PC-3 (cell line): ENCODE results near the gene KCNIP4. TPM values are rescaled to one million over a fixed set of nuclear protein-coding genes. Genes with fewer than 3 reads are reported as not detected.
"Not testable (repeated sequence)": the region's sequence is repeated elsewhere in the genome, so short reads cannot be mapped to it uniquely, and the experiment has no call there.

ENCODE experiments used
- ATAC-seq: fragments of 200-7000 bp; cut with Tn5 transposase; 2 replicates; pipeline ENCODE4 v1.9.1; 2020; ENCODE audit warnings: mild to moderate bottlenecking, moderate library complexity
- Bru-seq: library from RNA; stranded (reverse); fragments of 400-500 nt; gene quantifications from one replicate; lab custom pipeline; 2021; lab: Mats Ljungman, UMichigan
- BruChase-seq, 2 experiments: library from RNA; stranded (reverse); fragments of 400-500 nt; gene quantifications; one replicate each; lab custom pipeline; 2021; lab: Mats Ljungman, UMichigan
- BruUV-seq: library from RNA; stranded (reverse); fragments of 400-500 nt; replicated peaks from 2 replicates; lab custom pipeline; 2021; lab: Mats Ljungman, UMichigan
- CTCF ChIA-PET: fragments of 300-600 bp; sonication (Branson Sonifier 250); formaldehyde crosslinking; loops from one replicate; lab custom pipeline; 2022; ENCODE audit warnings: antibody characterized with exemption; lab: Charles Lee
- POLR2A ChIA-PET: fragments of 300-600 bp; sonication (Branson Sonifier 250); formaldehyde crosslinking; loops from one replicate; lab custom pipeline; 2022; ENCODE audit warnings: antibody characterized with exemption; ENCODE audit not compliant: unreplicated experiment; lab: Charles Lee
- DNase-seq: peaks from one replicate; pipeline ENCODE4 v3.0.0-alpha.2; 2015
- H2AFZ ChIP-seq: fragments of 300-600 bp; sonication (generic); 2 replicates; pipeline ENCODE4 v1.6.0; 2016; ENCODE audit warnings: antibody characterized with exemption, low read length
- H3F3A ChIP-seq: fragments of 300-600 bp; sonication (generic); one replicate; pipeline ENCODE4 v1.6.0; 2017; ENCODE audit warnings: antibody characterized with exemption, low read length, control low read depth, mild to moderate bottlenecking; ENCODE audit not compliant: unreplicated experiment
- H3K27ac ChIP-seq: fragments of 300-600 bp; sonication (generic); 2 replicates; pipeline ENCODE4 v1.5.1; 2016; ENCODE audit warnings: mild to moderate bottlenecking, low read length
- H3K27me3 ChIP-seq: fragments of 300-600 bp; sonication (generic); 2 replicates; pipeline ENCODE4 v1.6.1; 2016; ENCODE audit warnings: low read length, mixed read lengths
- H3K36me3 ChIP-seq: fragments of 300-600 bp; sonication (generic); 2 replicates; pipeline ENCODE4 v1.6.1; 2016; ENCODE audit warnings: low read depth, mixed run types, low read length, mixed read lengths
- H3K4me1 ChIP-seq: fragments of 300-600 bp; sonication (generic); 2 replicates; pipeline ENCODE4 v1.5.1; 2016; ENCODE audit warnings: low read length; ENCODE audit not compliant: insufficient read depth
- H3K4me2 ChIP-seq: fragments of 300-600 bp; sonication (generic); 2 replicates; pipeline ENCODE4 v1.6.0; 2016; ENCODE audit warnings: low read length
- H3K4me3 ChIP-seq: fragments of 300-600 bp; sonication (generic); 2 replicates; pipeline ENCODE4 v1.5.1; 2016; ENCODE audit warnings: mild to moderate bottlenecking, low read length, mixed read lengths
- H3K79me2 ChIP-seq: fragments of 300-600 bp; sonication (generic); 2 replicates; pipeline ENCODE4 v1.6.1; 2017; ENCODE audit warnings: low read length, mixed read lengths
- H3K9ac ChIP-seq: fragments of 300-600 bp; sonication (generic); 2 replicates; pipeline ENCODE4 v1.6.0; 2016; ENCODE audit warnings: mild to moderate bottlenecking, low read length
- H3K9me2 ChIP-seq: fragments of 300-600 bp; sonication (generic); replicated peaks from 2 replicates; pipeline ENCODE4 v1.6.1; 2016; ENCODE audit warnings: mixed run types, low read length, mixed read lengths
- H3K9me3 ChIP-seq: fragments of 300-600 bp; sonication (generic); 2 replicates; pipeline ENCODE4 v1.6.1; 2016; ENCODE audit warnings: low read length, mixed read lengths
- H4K20me1 ChIP-seq: fragments of 300-600 bp; sonication (generic); 2 replicates; pipeline ENCODE4 v1.6.1; 2016; ENCODE audit warnings: low read length, mixed read lengths
- EZH2 ChIP-seq: fragments of 300-600 bp; sonication (generic); IDR thresholded peaks from one replicate; pipeline ENCODE4 v1.6.1; 2017; ENCODE audit warnings: antibody characterized with exemption, mild to moderate bottlenecking, low read length; ENCODE audit not compliant: unreplicated experiment
- EZH2phosphoT487 ChIP-seq: fragments of 300-600 bp; sonication (generic); IDR thresholded peaks from 2 replicates; pipeline ENCODE4 v1.6.1; 2018; ENCODE audit warnings: mild to moderate bottlenecking, antibody characterized with exemption, low read length, borderline replicate concordance
- intact Hi-C: fragments of 100-400 bp; cut with micrococcal nuclease; formaldehyde crosslinking; loops from 2 replicates; pipeline ENCODE4 v1.9.0; 2023
- long read RNA-seq: library from polyadenylated mRNA; unstranded; transcript quantifications from one replicate; pipeline ENCODE4 v2.0.0, GENCODE V29; 2021; ENCODE audit not compliant: unreplicated experiment
- total RNA-seq: library from RNA; depleted of rRNA; stranded (reverse); fragments of >200 nt; gene quantifications from 2 replicates; pipeline ENCODE4 v1.2.3, GENCODE V29; 2014; rRNA removed
- TF ChIP-seq, protein P1 (sequence below): fragments of 300-600 bp; sonication (generic); conservative IDR thresholded peaks from 2 replicates; pipeline ENCODE4 v1.5.1; 2017; ENCODE audit warnings: antibody characterized with exemption, low read depth, mild to moderate bottlenecking, low read length

The KCNIP4 gene
- total RNA-seq = not detected in 2 replicates
- Bru-seq, nascent RNA = percentile 5 among the genes with signal in this experiment
- percentile 6 among the genes with signal in this experiment for BruChase-seq, experiment 1, labeled RNA remaining after a 6-hour chase
- BruChase-seq, experiment 2, labeled RNA remaining after a 2-hour chase = percentile 7 among the genes with signal in this experiment
- long read RNA-seq = 0 reads

DNA sequence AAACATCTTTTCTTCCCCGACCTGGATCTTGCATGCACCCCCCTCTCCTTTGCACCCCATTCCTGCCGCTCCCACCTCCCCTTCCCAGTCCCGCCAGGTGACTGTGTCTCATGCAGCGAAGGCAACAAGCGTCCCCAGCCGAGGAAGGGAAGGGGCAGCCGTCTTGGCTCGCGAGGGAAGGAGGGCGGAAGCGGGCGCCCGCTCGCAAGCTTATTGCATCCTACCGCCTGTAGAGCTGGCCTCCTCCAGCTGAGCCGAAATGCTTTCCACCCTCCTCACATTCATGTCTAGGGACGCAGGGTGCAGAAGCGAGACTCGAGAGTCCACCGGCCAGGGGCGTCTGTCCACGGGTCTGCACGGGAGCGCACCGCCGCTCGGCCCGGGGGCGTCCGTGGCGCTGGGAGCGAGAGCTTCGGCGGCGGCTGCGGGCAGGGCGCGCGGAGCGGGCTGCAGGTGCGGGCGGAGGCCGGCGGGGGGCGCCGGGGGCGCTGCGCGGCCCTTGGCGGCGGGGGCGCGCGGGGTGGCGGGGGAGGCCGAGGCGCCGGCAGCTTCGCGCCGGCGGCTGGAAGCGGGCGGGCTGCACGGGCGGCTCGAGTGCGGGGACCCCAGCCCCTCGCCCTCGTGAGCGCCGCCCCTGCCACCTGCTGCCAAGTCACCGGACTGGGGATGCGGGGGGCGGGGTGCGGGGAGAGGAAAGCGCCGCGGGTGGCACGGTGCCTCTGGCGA is at the start of gene KCNIP4:
KCNIP4 (minus strand) TSS at position 426 of the 726 bp plus-strand sequence.
- Histone ChIP-seq H3K9me3 (no peaks in the 10 kb centered on the region), H3K4me2 (no peak within 1 kb of the TSS), H3K9me2 (no peaks in the 10 kb centered on the region), H3K4me1 (no peaks in the 10 kb centered on the region), H3K27ac (no peak within 1 kb of the TSS), H3K9ac (no peak within 1 kb of the TSS), H3K4me3 (no peak within 1 kb of the TSS), H2AFZ (no peak within 1 kb of the TSS), H4K20me1 (no peaks in the 10 kb centered on the region), H3F3A (no peaks in the 10 kb centered on the region), H3K27me3 (no peaks in the 10 kb centered on the region), H3K36me3 (no peaks in the 10 kb centered on the region), H3K79me2 (no peaks in the 10 kb centered on the region)
- intact Hi-C loops = no loop called here
- ChIA-PET POLR2A (no interaction called here), CTCF (no interaction called here)
- ATAC-seq (no peak), DNase-seq (no peak)
- TF ChIP-seq EZH2phosphoT487 (no peak), EZH2 (no peak)
- TF ChIP-seq, protein P1, sequence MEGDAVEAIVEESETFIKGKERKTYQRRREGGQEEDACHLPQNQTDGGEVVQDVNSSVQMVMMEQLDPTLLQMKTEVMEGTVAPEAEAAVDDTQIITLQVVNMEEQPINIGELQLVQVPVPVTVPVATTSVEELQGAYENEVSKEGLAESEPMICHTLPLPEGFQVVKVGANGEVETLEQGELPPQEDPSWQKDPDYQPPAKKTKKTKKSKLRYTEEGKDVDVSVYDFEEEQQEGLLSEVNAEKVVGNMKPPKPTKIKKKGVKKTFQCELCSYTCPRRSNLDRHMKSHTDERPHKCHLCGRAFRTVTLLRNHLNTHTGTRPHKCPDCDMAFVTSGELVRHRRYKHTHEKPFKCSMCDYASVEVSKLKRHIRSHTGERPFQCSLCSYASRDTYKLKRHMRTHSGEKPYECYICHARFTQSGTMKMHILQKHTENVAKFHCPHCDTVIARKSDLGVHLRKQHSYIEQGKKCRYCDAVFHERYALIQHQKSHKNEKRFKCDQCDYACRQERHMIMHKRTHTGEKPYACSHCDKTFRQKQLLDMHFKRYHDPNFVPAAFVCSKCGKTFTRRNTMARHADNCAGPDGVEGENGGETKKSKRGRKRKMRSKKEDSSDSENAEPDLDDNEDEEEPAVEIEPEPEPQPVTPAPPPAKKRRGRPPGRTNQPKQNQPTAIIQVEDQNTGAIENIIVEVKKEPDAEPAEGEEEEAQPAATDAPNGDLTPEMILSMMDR = no peak
- BruUV-seq = no TSS peak

DNA sequence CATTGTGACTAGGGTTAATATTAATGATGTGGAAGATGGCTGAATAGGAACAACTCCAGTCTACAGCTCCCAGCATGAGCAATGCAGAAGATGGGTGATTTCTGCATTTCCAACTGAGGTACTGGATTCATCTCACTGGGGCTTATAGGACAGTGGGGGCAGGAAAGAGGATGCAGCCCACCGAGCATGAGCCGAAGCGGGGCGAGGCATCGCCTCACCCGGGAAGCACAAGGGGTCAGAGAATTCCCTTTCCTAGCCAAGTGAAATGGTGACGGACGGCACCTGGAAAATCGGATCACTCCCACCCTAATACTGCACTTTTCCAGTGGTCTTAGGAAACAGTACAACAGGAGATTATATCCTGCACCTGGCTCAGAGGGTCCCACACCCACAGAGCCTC is 48.0 kb upstream of the KCNIP4 start:
- H3K9ac ChIP-seq, intact Hi-C loops, H4K20me1 ChIP-seq, CTCF ChIA-PET, H3K27me3 ChIP-seq, POLR2A ChIA-PET, BruUV-seq, H3K36me3 ChIP-seq, ATAC-seq, H3K9me2 ChIP-seq, H3K27ac ChIP-seq, H3K4me3 ChIP-seq, H3K4me1 ChIP-seq, H3K9me3 ChIP-seq, H3K79me2 ChIP-seq, DNase-seq, H2AFZ ChIP-seq, H3F3A ChIP-seq, H3K4me2 ChIP-seq: not testable (repeated sequence)

DNA sequence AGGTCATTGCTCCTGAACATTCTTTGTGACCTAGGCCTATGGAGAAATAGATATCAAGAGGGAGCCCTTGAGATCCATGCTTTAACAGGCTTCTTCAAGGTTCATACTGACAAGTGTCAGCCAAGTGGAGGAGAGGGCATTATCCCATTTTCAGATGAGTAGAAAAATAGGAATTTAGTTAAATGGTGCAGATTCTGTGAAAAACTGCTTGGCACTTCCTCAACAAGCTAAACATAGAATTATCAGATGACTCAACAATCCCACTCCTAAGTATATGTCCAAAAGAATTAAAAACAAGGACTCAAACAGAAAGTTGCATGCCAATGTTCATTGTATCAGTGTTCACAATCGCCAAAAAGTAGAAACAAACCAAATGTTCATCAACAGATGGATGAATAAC is 43.8 kb upstream of the KCNIP4 start:
- BruUV-seq = no TSS peak
- Histone ChIP-seq H3K27me3 (no peaks in the 10 kb centered on the region), H3F3A (no peaks in the 10 kb centered on the region), H3K4me3 (no peak overlapping the region), H4K20me1 (no peaks in the 10 kb centered on the region), H3K9me2 (no peaks in the 10 kb centered on the region), H2AFZ (no peak overlapping the region), H3K27ac (no peak overlapping the region), H3K36me3 (no peaks in the 10 kb centered on the region), H3K9me3 (no peaks in the 10 kb centered on the region), H3K4me2 (no peak overlapping the region), H3K79me2 (no peaks in the 10 kb centered on the region), H3K9ac (no peak overlapping the region), H3K4me1 (no peaks in the 10 kb centered on the region)
- ChIA-PET CTCF (no interaction called here), POLR2A (no interaction called here)
- TF ChIP-seq EZH2 (no peak), EZH2phosphoT487 (no peak)
- TF ChIP-seq, protein P1 = no peak
- ATAC-seq (no peak), DNase-seq (no peak)
- intact Hi-C loops = no loop called here
